GM21786 (cell line): ENCODE measurements around the gene DNALI1.

ENCODE experiments used
- ATAC-seq: cut with Tn5 transposase; IDR thresholded peaks from one replicate; pipeline ENCODE4 v1.9.1; 2021; ENCODE audit not compliant: unreplicated experiment

Gene DNALI1

DNA sequence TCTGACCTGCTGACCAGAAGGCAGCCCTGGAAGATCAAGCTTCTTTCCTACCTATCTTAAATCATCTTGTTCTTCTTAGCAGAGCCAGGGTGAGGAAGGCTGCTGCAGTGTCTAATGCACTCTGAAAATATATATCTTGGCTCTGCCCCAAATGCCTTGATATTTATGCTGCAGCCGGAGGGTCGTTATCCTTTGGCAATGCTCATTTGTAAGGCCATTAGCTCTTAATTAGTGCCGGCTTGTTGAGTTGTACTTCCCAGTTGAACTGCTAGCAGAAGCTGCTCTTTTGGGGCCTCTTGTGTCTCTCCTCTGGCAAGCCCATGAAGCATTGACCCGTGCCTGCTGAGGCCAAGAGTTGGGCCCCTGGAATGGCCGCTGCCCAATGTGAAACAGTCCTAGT lies 43.2 kb downstream of the DNALI1 start:
- no peak for ATAC-seq

DNA sequence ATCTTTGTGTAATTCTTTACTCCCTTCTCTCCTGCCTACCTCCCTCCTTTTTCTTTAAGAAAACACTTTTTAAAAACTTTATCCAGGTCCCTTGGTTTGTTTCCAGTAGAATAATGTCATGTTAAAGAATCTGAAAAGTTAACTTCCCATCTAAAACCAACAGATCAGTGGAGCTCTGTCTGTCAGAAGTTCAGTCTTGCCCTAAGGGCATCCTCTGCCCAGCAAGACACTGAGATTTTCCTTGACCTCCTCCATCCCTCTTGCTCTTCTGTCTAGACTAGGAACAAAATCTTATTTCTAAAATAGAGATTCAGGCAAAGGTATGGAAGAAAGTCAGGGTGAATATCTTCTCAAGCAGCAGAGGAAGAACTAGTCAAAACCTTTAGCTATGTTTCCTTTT lies 44.7 kb downstream of the DNALI1 start:
- ATAC-seq = no peak

DNA sequence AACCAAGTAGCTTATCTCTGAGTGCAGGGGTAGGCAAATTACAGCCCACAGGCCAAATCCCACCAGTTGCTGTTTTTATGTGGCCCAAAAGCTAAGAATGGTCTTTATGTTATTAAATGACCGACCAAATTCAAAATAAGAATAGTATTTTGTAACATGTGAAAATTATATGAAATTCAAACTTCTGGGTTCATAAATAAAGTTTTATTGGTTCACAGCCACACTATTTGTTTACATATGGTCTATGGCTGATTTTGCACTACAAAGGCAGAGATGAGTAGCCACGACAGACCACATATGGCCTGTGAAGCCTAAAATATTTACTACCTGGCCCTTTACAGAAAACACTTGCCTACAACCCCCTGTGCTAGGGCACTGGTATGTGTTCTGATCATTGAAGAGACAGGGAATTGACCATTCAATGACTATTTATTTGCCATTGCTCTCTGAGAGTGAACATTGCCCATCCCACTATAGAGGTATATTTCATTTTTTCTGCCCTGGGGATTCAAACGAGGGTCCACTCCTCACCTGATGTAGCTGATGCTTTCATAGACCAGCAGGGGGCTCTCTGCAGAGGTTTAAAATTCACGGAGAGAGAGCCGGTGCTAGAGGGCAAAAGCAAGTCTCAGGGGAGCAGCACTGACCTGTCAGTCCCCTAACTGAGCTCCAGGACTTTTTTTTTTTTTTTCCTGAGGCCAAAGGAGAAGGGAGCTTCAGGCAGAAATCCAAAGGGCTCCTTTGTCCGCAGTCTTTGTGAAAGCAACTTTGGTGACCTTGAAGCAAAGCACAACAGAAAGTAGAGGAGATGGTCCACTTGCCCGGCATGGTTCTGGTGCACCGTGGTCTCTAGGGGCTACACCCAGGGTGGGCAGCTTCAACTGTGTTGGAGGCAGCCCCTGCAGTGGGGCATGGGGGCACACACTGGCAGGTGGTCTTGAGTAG lies 46.3 kb downstream of the DNALI1 start:
- no peak for ATAC-seq

DNA sequence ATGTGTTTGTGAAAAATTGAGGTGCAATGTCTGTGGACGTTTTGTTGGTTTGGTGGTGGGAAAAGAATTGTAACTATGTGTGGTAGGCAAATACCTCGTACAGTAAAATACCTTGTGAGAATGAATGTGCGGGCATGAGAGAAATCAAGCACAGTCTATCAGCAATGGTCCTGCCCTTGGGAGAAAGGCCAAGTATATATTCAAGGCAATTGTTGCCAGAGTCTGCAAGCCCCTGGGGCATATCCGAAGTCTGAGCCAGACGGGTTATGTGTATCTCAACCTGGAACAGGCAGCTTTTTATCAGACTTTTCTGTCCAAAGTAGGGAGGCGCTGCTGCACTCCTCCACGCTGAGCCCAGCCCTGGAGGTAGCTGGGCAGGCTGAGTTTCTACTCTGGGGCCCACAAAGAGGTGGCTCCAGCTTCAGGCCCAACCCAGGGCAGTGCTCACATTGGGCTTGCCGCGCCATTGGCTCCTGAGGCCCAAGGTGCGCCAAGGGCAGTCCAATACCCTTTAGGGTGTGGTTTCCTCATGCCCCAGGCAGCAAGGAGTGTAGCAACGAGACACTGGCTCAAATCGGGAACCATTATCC lies 48.4 kb downstream of the DNALI1 start:
- no peak for ATAC-seq

DNA sequence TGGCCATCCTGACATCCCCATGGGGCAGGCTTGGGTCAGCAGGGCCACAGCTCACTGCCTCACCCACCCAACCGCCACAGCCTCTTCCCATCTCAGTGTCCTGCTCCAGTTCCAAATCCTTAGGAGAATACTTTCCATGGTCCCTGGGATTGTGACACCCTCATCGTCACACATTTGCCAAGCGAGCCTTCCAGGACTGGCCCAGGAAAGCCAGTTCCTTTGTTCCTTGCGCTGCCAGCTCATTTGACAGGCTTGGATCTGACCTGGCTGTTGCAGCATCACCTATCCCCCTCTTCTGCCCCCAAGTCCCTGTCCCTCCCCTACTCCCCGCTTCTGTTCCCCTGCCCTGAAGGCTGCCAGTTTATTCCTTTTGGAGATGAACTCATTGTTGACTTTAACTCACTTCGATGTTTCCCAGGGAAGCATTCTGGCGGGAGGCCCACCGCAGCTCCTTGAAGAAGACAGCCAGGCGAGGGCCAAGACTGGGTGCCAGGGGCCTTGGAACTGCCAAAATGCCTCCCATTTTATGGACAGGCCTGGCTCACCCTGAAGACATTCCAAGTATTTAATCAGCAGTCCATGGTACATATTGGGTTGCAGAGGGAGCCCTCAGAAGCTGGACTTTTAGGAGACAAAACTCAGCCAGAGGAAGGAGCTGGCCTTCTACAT lies 49.2 kb downstream of the DNALI1 start:
- ATAC-seq = no peak

DNA sequence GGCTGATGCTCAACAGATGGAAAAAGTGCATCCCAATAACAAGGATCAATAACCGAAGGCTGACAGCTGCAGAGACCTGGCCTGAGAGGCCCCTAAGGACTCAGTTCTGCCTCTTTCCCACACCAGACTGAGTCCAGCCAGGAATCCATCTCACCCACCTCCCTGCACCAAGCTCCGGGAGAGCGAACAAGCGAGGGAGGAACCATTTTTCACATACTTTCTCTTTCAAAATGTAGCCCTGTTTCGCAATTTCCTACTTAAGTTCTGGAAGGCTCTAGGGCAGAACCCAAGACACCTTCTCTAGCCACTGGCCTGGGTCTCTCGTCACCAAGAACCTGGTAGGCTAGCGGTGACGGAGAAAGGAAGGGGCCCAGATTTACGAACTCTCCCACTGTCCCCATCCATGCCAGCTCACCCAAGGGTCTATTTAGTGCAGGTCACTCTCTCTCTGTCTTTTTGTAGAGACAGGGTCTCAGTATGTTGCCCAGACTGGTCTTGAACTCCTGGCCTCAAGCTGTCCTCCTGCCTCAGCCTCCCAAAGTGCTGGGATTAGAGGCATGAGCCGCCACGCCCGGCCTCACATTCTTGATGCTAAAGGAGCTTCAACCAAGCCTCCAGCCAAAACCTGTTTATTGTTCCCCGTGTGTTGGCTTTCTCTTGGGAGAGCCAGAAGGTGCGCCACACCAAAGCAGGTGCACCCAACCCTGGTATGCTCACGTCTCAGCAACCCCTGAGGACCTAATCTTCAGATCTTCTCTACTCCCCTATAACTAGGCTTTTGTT lies 49.9 kb downstream of the DNALI1 start:
- no peak for ATAC-seq

DNA sequence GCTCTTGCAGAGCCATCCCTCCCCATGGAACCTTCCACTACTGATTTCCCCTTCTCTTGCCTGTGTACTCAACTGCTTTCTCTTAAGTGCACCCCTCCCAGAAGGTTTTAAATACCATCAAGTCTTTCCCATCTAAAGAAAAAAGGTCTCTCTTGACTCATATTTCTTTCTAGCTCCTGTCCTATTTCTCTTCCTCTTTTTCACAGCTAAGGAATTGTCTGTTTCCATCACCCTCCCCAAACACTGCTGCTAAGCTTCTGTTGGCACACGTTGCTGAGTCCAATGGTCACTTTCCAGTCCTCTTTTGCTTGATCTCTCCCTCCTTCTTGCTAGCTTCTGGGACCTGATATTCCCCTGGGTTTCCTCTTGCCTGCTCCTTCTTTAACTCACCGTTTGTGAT lies 52.3 kb downstream of the DNALI1 start:
- no peak for ATAC-seq

DNA sequence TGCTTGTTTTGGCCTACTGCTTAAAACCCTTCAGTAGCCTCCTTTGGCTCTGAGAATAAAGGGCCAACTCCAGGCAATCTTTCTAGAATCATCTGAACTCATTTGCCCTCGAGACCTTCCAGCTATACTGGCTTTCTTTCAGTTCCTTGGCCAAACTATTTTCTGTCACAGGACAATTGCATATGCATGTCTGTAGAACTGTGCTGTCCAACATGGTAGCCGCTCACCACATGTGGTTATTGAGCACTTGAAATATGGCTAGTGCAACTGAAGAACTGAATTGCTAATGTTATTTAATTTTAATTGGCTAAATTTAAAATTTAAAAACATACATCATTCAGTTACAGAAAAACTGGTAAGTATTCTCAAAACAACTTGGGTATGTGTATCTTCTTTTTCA lies 53.3 kb downstream of the DNALI1 start:
- no peak for ATAC-seq

DNA sequence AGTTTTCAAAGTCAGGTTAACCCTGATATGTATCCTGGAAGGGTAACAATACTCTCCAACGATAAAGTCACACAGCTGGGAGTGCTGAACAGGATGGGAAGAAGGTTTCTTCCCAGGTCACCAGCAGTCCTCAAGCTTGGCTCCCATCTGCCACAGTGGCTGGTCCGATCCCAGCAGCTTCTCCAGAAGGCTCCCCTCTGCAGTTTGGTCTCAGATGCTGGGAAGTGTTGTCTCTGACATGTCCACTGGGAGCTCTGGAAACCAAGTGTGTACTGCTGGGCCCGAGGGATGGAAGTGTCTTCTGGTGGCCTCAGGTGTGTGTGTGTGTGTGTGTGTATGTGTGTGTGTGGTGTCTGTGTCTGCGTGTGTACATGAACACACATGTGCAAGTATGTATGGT lies 55.4 kb downstream of the DNALI1 start:
- ATAC-seq = no peak

DNA sequence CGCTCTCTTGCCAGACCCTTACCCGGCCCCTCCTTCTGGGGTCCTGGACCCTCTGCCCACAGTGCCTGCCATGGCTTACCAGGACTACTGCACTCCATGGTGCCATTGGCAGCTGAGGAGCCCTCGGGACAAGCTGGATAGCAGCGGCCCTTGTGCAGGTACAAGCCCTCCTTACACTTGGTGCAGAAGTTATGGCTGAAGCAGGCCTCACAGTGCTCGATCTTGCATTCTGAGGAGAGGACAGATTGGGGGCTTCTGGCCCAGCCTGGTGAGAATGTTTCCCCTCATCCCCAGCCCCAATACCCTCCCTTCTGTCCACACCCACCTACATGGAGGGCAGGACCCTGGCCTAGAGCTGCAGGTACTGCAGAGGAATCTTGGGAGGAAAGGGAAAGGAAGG lies 57.4 kb downstream of the DNALI1 start:
- ATAC-seq = no peak

DNA sequence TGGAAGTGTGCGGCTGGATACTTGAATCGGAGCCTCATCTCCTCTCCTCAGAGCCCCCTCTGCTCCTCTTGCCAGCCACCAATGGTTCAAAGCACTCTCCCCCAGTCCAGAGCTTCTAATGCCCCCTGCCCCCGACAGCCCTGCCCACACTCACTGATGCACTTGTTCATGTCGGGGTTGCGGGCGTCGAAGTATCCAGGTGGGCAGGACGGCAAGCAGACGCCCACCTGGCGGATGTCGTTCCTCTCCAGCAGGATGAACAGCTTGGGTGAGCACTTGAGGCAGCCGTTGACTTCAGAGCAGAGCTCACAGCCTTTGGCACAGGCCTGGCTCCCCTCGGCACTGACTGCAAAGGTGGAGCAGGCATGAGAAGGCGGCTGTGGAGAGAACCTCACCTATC lies 59.6 kb downstream of the DNALI1 start:
- no peak for ATAC-seq
